ENCODE measurements around the gene KCNJ3. TPM values are rescaled to one million over a fixed set of nuclear protein-coding genes. Genes with fewer than 3 reads are reported as not detected.

The KCNJ3 gene
- total and polyA plus RNA-seq, 2 donors (not counting 1 experiment from before 2014, with no cell fraction given), result 0.01 TPM; not detected in 1

DNA sequence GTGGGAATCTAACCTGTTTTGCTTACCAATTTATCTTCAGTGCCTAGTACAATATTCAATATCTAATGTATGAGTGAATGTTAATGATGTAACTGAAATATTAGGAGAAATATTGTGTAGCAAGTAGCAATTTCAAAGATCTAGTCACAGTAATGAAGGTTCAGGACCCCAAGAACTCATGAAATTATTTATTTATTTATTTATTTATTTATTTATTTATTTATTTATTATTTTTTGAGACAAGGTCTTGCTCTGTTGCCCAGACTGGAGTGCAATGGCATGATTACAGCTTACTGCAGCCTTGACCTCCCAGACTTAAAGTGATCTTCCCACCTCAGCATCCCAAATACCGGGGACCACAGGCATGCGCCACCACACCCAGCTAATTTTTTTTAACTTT lies 126.9 kb downstream of the KCNJ3 start:
- Mint-ChIP-seq H3K4me3 (no peak overlapping the region), H3K4me1 (no peaks in the 10 kb centered on the region), H3K27ac (no peak overlapping the region), H3K27me3 (no peaks in the 10 kb centered on the region), H3K9me3 (ENCODE audit: insufficient read depth) (no peaks in the 10 kb centered on the region)
- H3K36me3 ChIP-seq (replicated peaks in 1 of 2; ENCODE audit: control extremely low read depth in 1 of 2, control insufficient read depth in 1 of 2, extremely low read depth in 1 of 2, insufficient read depth in 2 of 2, low read length in 1 of 2), result no peaks in the 10 kb centered on the region
- no peaks in the 10 kb centered on the region for H3K4me1 ChIP-seq (ENCODE audit: control insufficient read depth in 2 of 2, insufficient read depth in 2 of 2, low read length in 2 of 2)
- H4K20me1 ChIP-seq (ENCODE audit: control insufficient read depth, insufficient read depth, low read length, poor library complexity, severe bottlenecking), result no peaks in the 10 kb centered on the region
- H3K9ac ChIP-seq (ENCODE audit: low read length), result no peak overlapping the region
- intact Hi-C loops (cut with micrococcal nuclease), result no loop called here
- no peaks in the 10 kb centered on the region for H3K9me3 ChIP-seq (ENCODE audit: control extremely low read depth in 1 of 3, control insufficient read depth in 2 of 3, insufficient read depth in 1 of 3, low read length in 2 of 3)
- ChIA-PET POLR2A (no interaction called here), CTCF (no interaction called here)
- whole genome bisulfite sequencing (ENCODE audit: insufficient coverage), result no CpG with 5 or more reads among the region's 2 CpGs
- H3K4me2 ChIP-seq (replicated peaks; ENCODE audit: low read depth, low read length, poor library complexity, severe bottlenecking), result no peak overlapping the region
- no peak overlapping the region for H3K4me3 ChIP-seq (ENCODE audit: control extremely low read depth in 1 of 5, extremely low read depth in 1 of 5, insufficient read depth in 1 of 5, low read depth in 2 of 5, low read length in 4 of 5)
- H2AFZ ChIP-seq (ENCODE audit: insufficient read depth, low read depth, low read length, poor library complexity, severe bottlenecking), result no peak overlapping the region
- no peaks in the 10 kb centered on the region for H3K27me3 ChIP-seq (replicated peaks in 1 of 4; ENCODE audit: control extremely low read depth in 1 of 4, control insufficient read depth in 3 of 4, insufficient read depth in 4 of 4, low read length in 3 of 4)
- TF ChIP-seq EZH2 (IDR thresholded peaks at IDR 0.05; ENCODE audit: borderline replicate concordance, insufficient read depth, low read depth, low read length, poor library complexity, severe bottlenecking), result no peak
- no peak for TF ChIP-seq CTCF (IDR thresholded peaks at IDR 0.05)
- no peak for ATAC-seq (ENCODE audit: low read depth)
- no peak overlapping the region for H3K27ac ChIP-seq (ENCODE audit: low read length in 2 of 2)
- H3K79me2 ChIP-seq (ENCODE audit: control insufficient read depth, insufficient read depth, low read length), result no peaks in the 10 kb centered on the region
- no peak for DNase-seq

DNA sequence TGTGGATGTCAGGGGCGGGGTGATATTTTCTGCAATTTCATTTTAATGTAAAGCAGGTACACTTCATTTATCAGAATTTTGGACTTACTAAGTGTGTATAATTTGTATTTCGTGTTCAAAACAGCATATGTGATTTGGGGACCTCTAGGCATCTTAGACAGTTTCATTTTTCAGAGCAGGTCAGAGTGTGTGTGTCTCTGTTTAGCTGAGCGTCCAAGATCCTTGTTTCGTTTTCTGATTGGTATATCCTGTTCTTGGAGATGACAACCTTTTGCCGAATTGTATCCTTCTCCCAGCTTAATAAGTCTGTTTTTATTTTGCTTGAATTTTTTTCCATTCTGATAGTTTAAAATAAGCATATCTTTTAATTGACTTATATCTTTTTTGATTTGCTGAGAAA lies 128.3 kb downstream of the KCNJ3 start:
- no peaks in the 10 kb centered on the region for H3K36me3 ChIP-seq (replicated peaks in 1 of 2; ENCODE audit: control extremely low read depth in 1 of 2, control insufficient read depth in 1 of 2, extremely low read depth in 1 of 2, insufficient read depth in 2 of 2, low read length in 1 of 2)
- no peak overlapping the region for H3K9ac ChIP-seq (ENCODE audit: low read length)
- ATAC-seq (ENCODE audit: low read depth) (no peak), DNase-seq (no peak)
- ChIA-PET POLR2A (no interaction called here), CTCF (no interaction called here)
- H2AFZ ChIP-seq (ENCODE audit: insufficient read depth, low read depth, low read length, poor library complexity, severe bottlenecking), result no peak overlapping the region
- H3K79me2 ChIP-seq (ENCODE audit: control insufficient read depth, insufficient read depth, low read length), result no peaks in the 10 kb centered on the region
- H3K4me2 ChIP-seq (replicated peaks; ENCODE audit: low read depth, low read length, poor library complexity, severe bottlenecking), result no peak overlapping the region
- Mint-ChIP-seq H3K27ac (no peak overlapping the region), H3K4me1 (no peaks in the 10 kb centered on the region), H3K4me3 (no peak overlapping the region), H3K9me3 (ENCODE audit: insufficient read depth) (no peaks in the 10 kb centered on the region), H3K27me3 (no peaks in the 10 kb centered on the region)
- H4K20me1 ChIP-seq (ENCODE audit: control insufficient read depth, insufficient read depth, low read length, poor library complexity, severe bottlenecking), result no peaks in the 10 kb centered on the region
- intact Hi-C loops (cut with micrococcal nuclease), result no loop called here
- no peaks in the 10 kb centered on the region for H3K9me3 ChIP-seq (ENCODE audit: control extremely low read depth in 1 of 3, control insufficient read depth in 2 of 3, insufficient read depth in 1 of 3, low read length in 2 of 3)
- H3K27me3 ChIP-seq (replicated peaks in 1 of 4; ENCODE audit: control extremely low read depth in 1 of 4, control insufficient read depth in 3 of 4, insufficient read depth in 4 of 4, low read length in 3 of 4), result no peaks in the 10 kb centered on the region
- H3K4me3 ChIP-seq (ENCODE audit: control extremely low read depth in 1 of 5, extremely low read depth in 1 of 5, insufficient read depth in 1 of 5, low read depth in 2 of 5, low read length in 4 of 5), result no peak overlapping the region
- TF ChIP-seq EZH2 (IDR thresholded peaks at IDR 0.05; ENCODE audit: borderline replicate concordance, insufficient read depth, low read depth, low read length, poor library complexity, severe bottlenecking), result no peak
- TF ChIP-seq CTCF (IDR thresholded peaks at IDR 0.05), result no peak
- 67% methylated on average over 1 of the region's 5 CpGs for WGBS (ENCODE audit: insufficient coverage)
- H3K27ac ChIP-seq (ENCODE audit: low read length in 2 of 2), result no peak overlapping the region
- no peaks in the 10 kb centered on the region for H3K4me1 ChIP-seq (ENCODE audit: control insufficient read depth in 2 of 2, insufficient read depth in 2 of 2, low read length in 2 of 2)

Measured in B cell (primary cell).